ENCODE measurements around the gene DAP.

DAP gene

GRCh38 chr5:10673407-10673806 is 87.6 kb downstream of the DAP start:
- Histone ChIP-seq H3K27me3 (ENCODE audit: insufficient read depth, low read length) (no peaks in the 10 kb centered on the region), H3K4me2 (ENCODE audit: low read length) (no peak overlapping the region), H3K9me3 (ENCODE audit: insufficient read depth, low read depth, low read length) (peaks cover 5% of the 10 kb centered on the region), H3K27ac (ENCODE audit: low read depth, low read length) (no peak overlapping the region), H3K4me3 (ENCODE audit: low read depth, low read length) (no peak overlapping the region), H3K14ac (ENCODE audit: low read length) (no peak overlapping the region), H2BK12ac (ENCODE audit: low read length) (no peak overlapping the region), H3K79me1 (ENCODE audit: low read length) (no peaks in the 10 kb centered on the region), H3K4me1 (ENCODE audit: control insufficient read depth in 1 of 2, insufficient read depth in 2 of 2, low read length in 2 of 2) (peaks cover 0 to under 1% of the 10 kb centered on the region in 2 experiments), H2BK120ac (ENCODE audit: insufficient read depth, low read length, poor library complexity) (no peak overlapping the region), H3K18ac (ENCODE audit: low read length) (no peak overlapping the region), H3K23ac (ENCODE audit: low read length) (no peak overlapping the region), H4K8ac (ENCODE audit: low read depth, low read length) (no peak overlapping the region), H3K36me3 (ENCODE audit: control insufficient read depth in 1 of 2, insufficient read depth in 2 of 2, low read length in 2 of 2) (peaks cover 6 to 12% of the 10 kb centered on the region in 2 experiments), H3K9ac (ENCODE audit: low read length) (no peak overlapping the region), H2AFZ (ENCODE audit: insufficient read depth, low read length, poor library complexity) (no peak overlapping the region), H2AK5ac (ENCODE audit: low read length) (no peak overlapping the region), H3K4ac (ENCODE audit: low read depth, low read length) (no peak overlapping the region), H4K91ac (ENCODE audit: low read depth, low read length) (no peak overlapping the region), H2BK5ac (ENCODE audit: low read depth, low read length, poor library complexity) (no peak overlapping the region), H3K79me2 (ENCODE audit: control insufficient read depth, insufficient read depth, low read length, poor library complexity) (no peaks in the 10 kb centered on the region), H4K12ac (ENCODE audit: low read depth, low read length) (no peak overlapping the region)
- DNase-seq: no peak
- WGBS (ENCODE audit: extremely low coverage, insufficient coverage, insufficient read length): no CpG with 5 or more reads among the region's 9 CpGs

- no peak overlapping the region for H3K4ac ChIP-seq (ENCODE audit: low read depth, low read length)
- H4K8ac ChIP-seq (ENCODE audit: low read depth, low read length): no peak overlapping the region
- no peak overlapping the region for H3K9ac ChIP-seq (ENCODE audit: low read length)
- H2BK5ac ChIP-seq (ENCODE audit: low read depth, low read length, poor library complexity): no peak overlapping the region
- H3K79me1 ChIP-seq (ENCODE audit: low read length): no peaks in the 10 kb centered on the region
- no peak overlapping the region for H3K23ac ChIP-seq (ENCODE audit: low read length)
- H3K79me2 ChIP-seq (ENCODE audit: control insufficient read depth, insufficient read depth, low read length, poor library complexity): no peaks in the 10 kb centered on the region
- no peak overlapping the region for H3K4me3 ChIP-seq (ENCODE audit: low read depth, low read length)
- H2AK5ac ChIP-seq (ENCODE audit: low read length): no peak overlapping the region
- no peak overlapping the region for H4K91ac ChIP-seq (ENCODE audit: low read depth, low read length)
- no peak overlapping the region for H3K4me2 ChIP-seq (ENCODE audit: low read length)
- peaks cover 3 to 8% of the 10 kb centered on the region in 2 experiments for H3K36me3 ChIP-seq (ENCODE audit: control insufficient read depth in 1 of 2, insufficient read depth in 2 of 2, low read length in 2 of 2)
- no peak for DNase-seq
- no peak overlapping the region for H2BK120ac ChIP-seq (ENCODE audit: insufficient read depth, low read length, poor library complexity)
- no peaks in the 10 kb centered on the region for H3K27me3 ChIP-seq (ENCODE audit: insufficient read depth, low read length)
- peaks cover 5% of the 10 kb centered on the region for H3K9me3 ChIP-seq (ENCODE audit: insufficient read depth, low read depth, low read length)
- no peak overlapping the region for H2AFZ ChIP-seq (ENCODE audit: insufficient read depth, low read length, poor library complexity)
- H3K14ac ChIP-seq (ENCODE audit: low read length): no peak overlapping the region
- H4K12ac ChIP-seq (ENCODE audit: low read depth, low read length): no peak overlapping the region
- no peaks in the 10 kb centered on the region for H3K4me1 ChIP-seq (ENCODE audit: control insufficient read depth in 1 of 2, insufficient read depth in 2 of 2, low read length in 2 of 2)
- no peak overlapping the region for H2BK12ac ChIP-seq (ENCODE audit: low read length)
- no CpG with 5 or more reads among the region's 8 CpGs for WGBS (ENCODE audit: extremely low coverage, insufficient coverage, insufficient read length)
- H3K18ac ChIP-seq (ENCODE audit: low read length): no peak overlapping the region
- H3K27ac ChIP-seq (ENCODE audit: low read depth, low read length): no peak overlapping the region
These were observed 88.0 kb downstream of the DAP start for GRCh38 chr5:10673017-10673389.

GRCh38 chr5:10672146-10673016 is 88.7 kb downstream of the DAP start:
- H3K14ac ChIP-seq (ENCODE audit: low read length): no peak overlapping the region
- no peak overlapping the region for H2BK12ac ChIP-seq (ENCODE audit: low read length)
- H4K8ac ChIP-seq (ENCODE audit: low read depth, low read length): no peak overlapping the region
- H3K4me2 ChIP-seq (ENCODE audit: low read length): no peak overlapping the region
- no peak overlapping the region for H2AFZ ChIP-seq (ENCODE audit: insufficient read depth, low read length, poor library complexity)
- H3K4ac ChIP-seq (ENCODE audit: low read depth, low read length): no peak overlapping the region
- H3K27me3 ChIP-seq (ENCODE audit: insufficient read depth, low read length): no peaks in the 10 kb centered on the region
- no peak for DNase-seq
- no peaks in the 10 kb centered on the region for H3K79me2 ChIP-seq (ENCODE audit: control insufficient read depth, insufficient read depth, low read length, poor library complexity)
- H3K4me3 ChIP-seq (ENCODE audit: low read depth, low read length): no peak overlapping the region
- peaks cover 2% of the 10 kb centered on the region for H3K9me3 ChIP-seq (ENCODE audit: insufficient read depth, low read depth, low read length)
- no peak overlapping the region for H4K12ac ChIP-seq (ENCODE audit: low read depth, low read length)
- H2AK5ac ChIP-seq (ENCODE audit: low read length): no peak overlapping the region
- H3K23ac ChIP-seq (ENCODE audit: low read length): no peak overlapping the region
- H3K79me1 ChIP-seq (ENCODE audit: low read length): no peaks in the 10 kb centered on the region
- no peak overlapping the region for H3K18ac ChIP-seq (ENCODE audit: low read length)
- no peaks in the 10 kb centered on the region for H3K4me1 ChIP-seq (ENCODE audit: control insufficient read depth in 1 of 2, insufficient read depth in 2 of 2, low read length in 2 of 2)
- no peak overlapping the region for H3K9ac ChIP-seq (ENCODE audit: low read length)
- H4K91ac ChIP-seq (ENCODE audit: low read depth, low read length): no peak overlapping the region
- H3K36me3 ChIP-seq (ENCODE audit: control insufficient read depth in 1 of 2, insufficient read depth in 2 of 2, low read length in 2 of 2): peaks cover under 1 to 2% of the 10 kb centered on the region in 2 experiments
- WGBS (ENCODE audit: extremely low coverage, insufficient coverage, insufficient read length): no CpG with 5 or more reads among the region's 7 CpGs
- H2BK120ac ChIP-seq (ENCODE audit: insufficient read depth, low read length, poor library complexity): no peak overlapping the region
- H3K27ac ChIP-seq (ENCODE audit: low read depth, low read length): no peak overlapping the region
- no peak overlapping the region for H2BK5ac ChIP-seq (ENCODE audit: low read depth, low read length, poor library complexity)

- H3K27me3 ChIP-seq (ENCODE audit: insufficient read depth, low read length): no peaks in the 10 kb centered on the region
- no peak overlapping the region for H3K4me2 ChIP-seq (ENCODE audit: low read length)
- no peak overlapping the region for H3K27ac ChIP-seq (ENCODE audit: low read depth, low read length)
- H4K8ac ChIP-seq (ENCODE audit: low read depth, low read length): no peak overlapping the region
- H3K4me1 ChIP-seq (ENCODE audit: control insufficient read depth in 1 of 2, insufficient read depth in 2 of 2, low read length in 2 of 2): no peaks in the 10 kb centered on the region
- DNase-seq: no peak
- H2BK5ac ChIP-seq (ENCODE audit: low read depth, low read length, poor library complexity): no peak overlapping the region
- no peak overlapping the region for H3K23ac ChIP-seq (ENCODE audit: low read length)
- H3K4me3 ChIP-seq (ENCODE audit: low read depth, low read length): no peak overlapping the region
- H2AFZ ChIP-seq (ENCODE audit: insufficient read depth, low read length, poor library complexity): no peak overlapping the region
- H2BK120ac ChIP-seq (ENCODE audit: insufficient read depth, low read length, poor library complexity): no peak overlapping the region
- H4K12ac ChIP-seq (ENCODE audit: low read depth, low read length): no peak overlapping the region
- no peak overlapping the region for H2AK5ac ChIP-seq (ENCODE audit: low read length)
- peaks cover 4% of the 10 kb centered on the region for H3K9me3 ChIP-seq (ENCODE audit: insufficient read depth, low read depth, low read length)
- H3K14ac ChIP-seq (ENCODE audit: low read length): no peak overlapping the region
- no peak overlapping the region for H2BK12ac ChIP-seq (ENCODE audit: low read length)
- no peak overlapping the region for H3K18ac ChIP-seq (ENCODE audit: low read length)
- no peaks in the 10 kb centered on the region for H3K79me2 ChIP-seq (ENCODE audit: control insufficient read depth, insufficient read depth, low read length, poor library complexity)
- no peak overlapping the region for H3K9ac ChIP-seq (ENCODE audit: low read length)
- WGBS (ENCODE audit: extremely low coverage, insufficient coverage, insufficient read length): no CpG with 5 or more reads among the region's 14 CpGs
- no peak overlapping the region for H3K4ac ChIP-seq (ENCODE audit: low read depth, low read length)
- H3K36me3 ChIP-seq (ENCODE audit: control insufficient read depth in 1 of 2, insufficient read depth in 2 of 2, low read length in 2 of 2): no peaks in the 10 kb centered on the region
- H4K91ac ChIP-seq (ENCODE audit: low read depth, low read length): no peak overlapping the region
- H3K79me1 ChIP-seq (ENCODE audit: low read length): no peaks in the 10 kb centered on the region
These were observed 89.7 kb downstream of the DAP start for GRCh38 chr5:10671041-10672008.

All from trophoblast cell (in vitro differentiated cells and primary cell).